Astrocyte (in vitro differentiated cells and primary cell): ENCODE results near the gene AURKAIP1. TPM values are rescaled to one million over a fixed set of nuclear protein-coding genes. Genes with fewer than 3 reads are reported as not detected.

ENCODE experiments used
- DNase-seq: peaks from one replicate; pipeline ENCODE4 v3.0.0-alpha.2; 2010; ENCODE audit warnings: low read depth
- FAIRE-seq: peaks from 2 replicates; lab custom pipeline; 2011; peaks lifted over from hg19 to GRCh38; lab: Jason Lieb, UNC
- H2AFZ ChIP-seq: 2 replicates; pipeline ENCODE4 v1.6.0; 2012; ENCODE audit warnings: low read depth, low read length, inconsistent platforms
- H3K27ac ChIP-seq: 2 replicates; pipeline ENCODE4 v1.5.1; 2011; ENCODE audit warnings: low read depth, low read length, inconsistent platforms
- H3K27me3 ChIP-seq: 2 replicates; pipeline ENCODE4 v1.6.0; 2011; ENCODE audit warnings: low read length, inconsistent platforms; ENCODE audit not compliant: insufficient read depth
- H3K36me3 ChIP-seq: 2 replicates; pipeline ENCODE4 v1.5.1; 2011; ENCODE audit warnings: low read length, inconsistent platforms; ENCODE audit not compliant: insufficient read depth
- H3K4me1 ChIP-seq: 2 replicates; pipeline ENCODE4 v1.5.1; 2011; ENCODE audit warnings: low read length, inconsistent platforms; ENCODE audit not compliant: insufficient read depth
- H3K4me2 ChIP-seq: 2 replicates; pipeline ENCODE4 v1.6.0; 2012; ENCODE audit warnings: low read length, inconsistent platforms
- H3K4me3 ChIP-seq: 2 replicates; pipeline ENCODE4 v1.5.1; 2011; ENCODE audit warnings: low read depth, mild to moderate bottlenecking, low read length, inconsistent platforms; ENCODE audit not compliant: insufficient read depth
- H3K79me2 ChIP-seq: 2 replicates; pipeline ENCODE4 v1.6.0; 2012; ENCODE audit warnings: mild to moderate bottlenecking, low read length, inconsistent platforms; ENCODE audit not compliant: insufficient read depth
- H3K9ac ChIP-seq: 2 replicates; pipeline ENCODE4 v1.6.0; 2012; ENCODE audit warnings: mild to moderate bottlenecking, low read length, inconsistent platforms
- H3K9me3 ChIP-seq: 2 replicates; pipeline ENCODE4 v1.5.1; 2012; ENCODE audit warnings: low read depth, mild to moderate bottlenecking, low read length, inconsistent platforms; ENCODE audit not compliant: insufficient read depth
- H4K20me1 ChIP-seq: 2 replicates; pipeline ENCODE4 v1.6.0; 2012; ENCODE audit warnings: low read length, inconsistent platforms; ENCODE audit not compliant: insufficient read depth
- H3K27ac Mint-ChIP-seq: one replicate; pipeline ENCODE4 v1.8.0; 2021; ENCODE audit warnings: mild to moderate bottlenecking, mixed read lengths; ENCODE audit not compliant: unreplicated experiment
- H3K27me3 Mint-ChIP-seq: one replicate; pipeline ENCODE4 v1.8.0; 2021; ENCODE audit warnings: low read depth, mixed read lengths; ENCODE audit not compliant: unreplicated experiment
- H3K36me3 Mint-ChIP-seq: one replicate; pipeline ENCODE4 v1.8.0; 2021; ENCODE audit warnings: low read depth, mixed read lengths; ENCODE audit not compliant: unreplicated experiment
- H3K4me1 Mint-ChIP-seq: one replicate; pipeline ENCODE4 v1.8.0; 2021; ENCODE audit warnings: low read depth, mixed read lengths; ENCODE audit not compliant: unreplicated experiment
- H3K4me3 Mint-ChIP-seq: one replicate; pipeline ENCODE4 v1.8.0; 2021; ENCODE audit warnings: mild to moderate bottlenecking, moderate library complexity, mixed read lengths; ENCODE audit not compliant: unreplicated experiment
- H3K9me3 Mint-ChIP-seq: one replicate; pipeline ENCODE4 v1.8.0; 2021; ENCODE audit warnings: mild to moderate bottlenecking, mixed read lengths; ENCODE audit not compliant: unreplicated experiment
- EZH2 ChIP-seq: IDR thresholded peaks from 2 replicates; pipeline ENCODE4 v1.6.1; 2012; ENCODE audit warnings: mild to moderate bottlenecking, low read length, inconsistent platforms; ENCODE audit not compliant: insufficient read depth
- total RNA-seq: library from RNA; stranded (reverse); gene quantifications from 2 replicates; pipeline ENCODE4 v1.2.1, GENCODE V29; 2021
- TF ChIP-seq, protein P1 (sequence below): IDR thresholded peaks from 2 replicates; pipeline ENCODE4 v1.5.1; 2011; ENCODE audit warnings: low read depth, mild to moderate bottlenecking, inconsistent platforms, low read length, moderate library complexity; ENCODE audit not compliant: insufficient read depth

Gene AURKAIP1
- total RNA-seq, 1 donor from 2014 or later, result 135 TPM

DNA sequence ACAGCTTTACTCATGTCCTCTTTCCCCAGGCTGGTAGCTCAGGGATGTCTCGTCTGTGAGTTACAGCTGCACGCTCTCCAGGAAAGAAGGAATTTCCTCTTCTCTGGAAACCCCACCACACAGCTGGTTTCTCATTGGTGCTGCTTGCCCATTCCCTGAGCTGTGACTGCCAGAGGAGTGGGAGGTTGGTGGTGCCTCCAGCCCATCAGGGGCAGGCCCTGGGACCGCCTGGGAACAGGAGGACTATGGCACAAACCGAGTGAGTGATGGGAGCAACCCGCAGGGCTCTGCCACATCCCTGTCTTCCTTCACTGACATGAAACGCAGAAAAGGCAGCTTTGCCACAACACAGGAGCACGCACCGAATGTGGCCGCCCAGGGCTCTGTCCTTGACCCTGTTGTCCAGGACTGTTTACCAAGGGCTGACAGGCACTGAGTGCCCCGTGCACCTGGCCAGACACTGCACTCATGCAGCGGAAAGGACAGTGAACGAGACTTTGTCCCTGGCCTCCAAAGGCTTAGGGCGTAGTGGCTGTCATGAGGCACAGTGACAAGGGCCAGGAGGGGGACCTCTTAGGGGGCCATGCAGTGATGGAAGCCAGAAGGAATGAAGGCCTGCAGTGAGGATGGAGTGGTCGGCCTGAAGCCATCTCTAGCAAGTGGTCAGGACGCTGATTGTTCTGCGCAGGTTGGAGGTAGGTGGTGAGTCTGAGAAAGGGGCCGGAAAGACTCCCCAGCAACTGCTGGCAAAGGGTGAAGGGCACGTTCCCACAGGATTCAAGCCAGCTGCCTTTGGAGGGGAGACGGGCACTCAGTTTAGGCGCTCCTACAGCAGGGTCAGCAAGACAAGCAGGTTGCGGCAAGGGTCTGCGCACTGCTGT, 25.8 kb upstream of the AURKAIP1 start:
- peaks cover 33% of the 10 kb centered on the region for H3K36me3 ChIP-seq

GRCh38 chr1:1399872-1400575, 25.0 kb upstream of the AURKAIP1 start:
- TF ChIP-seq, protein P1, sequence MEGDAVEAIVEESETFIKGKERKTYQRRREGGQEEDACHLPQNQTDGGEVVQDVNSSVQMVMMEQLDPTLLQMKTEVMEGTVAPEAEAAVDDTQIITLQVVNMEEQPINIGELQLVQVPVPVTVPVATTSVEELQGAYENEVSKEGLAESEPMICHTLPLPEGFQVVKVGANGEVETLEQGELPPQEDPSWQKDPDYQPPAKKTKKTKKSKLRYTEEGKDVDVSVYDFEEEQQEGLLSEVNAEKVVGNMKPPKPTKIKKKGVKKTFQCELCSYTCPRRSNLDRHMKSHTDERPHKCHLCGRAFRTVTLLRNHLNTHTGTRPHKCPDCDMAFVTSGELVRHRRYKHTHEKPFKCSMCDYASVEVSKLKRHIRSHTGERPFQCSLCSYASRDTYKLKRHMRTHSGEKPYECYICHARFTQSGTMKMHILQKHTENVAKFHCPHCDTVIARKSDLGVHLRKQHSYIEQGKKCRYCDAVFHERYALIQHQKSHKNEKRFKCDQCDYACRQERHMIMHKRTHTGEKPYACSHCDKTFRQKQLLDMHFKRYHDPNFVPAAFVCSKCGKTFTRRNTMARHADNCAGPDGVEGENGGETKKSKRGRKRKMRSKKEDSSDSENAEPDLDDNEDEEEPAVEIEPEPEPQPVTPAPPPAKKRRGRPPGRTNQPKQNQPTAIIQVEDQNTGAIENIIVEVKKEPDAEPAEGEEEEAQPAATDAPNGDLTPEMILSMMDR, result no peak
- Mint-ChIP-seq H3K4me1 (peaks cover 36% of the 10 kb centered on the region), H3K27ac (peak overlapping the region; percentile 90), H3K4me3 (peak overlapping the region; percentile 92), H3K27me3 (no peaks in the 10 kb centered on the region), H3K9me3 (no peaks in the 10 kb centered on the region), H3K36me3 (peaks cover 21% of the 10 kb centered on the region)
- Histone ChIP-seq H3K4me3 (peak overlapping the region; percentile 90), H3K4me2 (peak overlapping the region; percentile 98), H4K20me1 (peaks cover 50% of the 10 kb centered on the region), H3K36me3 (peaks cover 32% of the 10 kb centered on the region), H2AFZ (peak overlapping the region; percentile 43), H3K4me1 (peaks cover 32% of the 10 kb centered on the region), H3K27me3 (no peaks in the 10 kb centered on the region), H3K79me2 (peaks cover 85% of the 10 kb centered on the region), H3K27ac (peak overlapping the region; percentile 73), H3K9me3 (no peaks in the 10 kb centered on the region), H3K9ac (peak overlapping the region; percentile 94)
- FAIRE-seq (no peak), DNase-seq (peak; percentile 10)

More for the DNA sequence above, 25.8 kb upstream of the AURKAIP1 start:
- Mint-ChIP-seq H3K36me3 (peaks cover 17% of the 10 kb centered on the region), H3K9me3 (no peaks in the 10 kb centered on the region), H3K27me3 (no peaks in the 10 kb centered on the region), H3K4me3 (peak overlapping the region; percentile 92), H3K27ac (peak overlapping the region; percentile 90), H3K4me1 (peaks cover 38% of the 10 kb centered on the region)
- no peaks in the 10 kb centered on the region for H3K9me3 ChIP-seq
- FAIRE-seq, result no peak
- H3K27me3 ChIP-seq, result no peaks in the 10 kb centered on the region
- peaks cover 33% of the 10 kb centered on the region for H3K4me1 ChIP-seq
- no peak overlapping the region for H2AFZ ChIP-seq
- H3K4me3 ChIP-seq, result peak overlapping the region; percentile 90
- no peak for TF ChIP-seq EZH2
- TF ChIP-seq, protein P1, result no peak
- peaks cover 42% of the 10 kb centered on the region for H4K20me1 ChIP-seq
- peak overlapping the region; percentile 94 for H3K9ac ChIP-seq
- H3K27ac ChIP-seq, result peak overlapping the region; percentile 73
- H3K79me2 ChIP-seq, result peaks cover 85% of the 10 kb centered on the region
- peak overlapping the region; percentile 98 for H3K4me2 ChIP-seq
- DNase-seq, result no peak
